GM18505 (cell line): Measurements from ENCODE around the gene THPO.

Source experiments
- ATAC-seq: cut with Tn5 transposase; IDR thresholded peaks from one replicate; pipeline ENCODE4 v1.9.1; 2021; ENCODE audit not compliant: unreplicated experiment
- POLR2A ChIP-seq: IDR thresholded peaks from 4 replicates; pipeline ENCODE4 v1.6.1; 2011; ENCODE audit warnings: borderline replicate concordance; ENCODE audit not compliant: insufficient read depth, insufficient read length; ENCODE audit errors: extremely low read depth

The THPO gene

DNA sequence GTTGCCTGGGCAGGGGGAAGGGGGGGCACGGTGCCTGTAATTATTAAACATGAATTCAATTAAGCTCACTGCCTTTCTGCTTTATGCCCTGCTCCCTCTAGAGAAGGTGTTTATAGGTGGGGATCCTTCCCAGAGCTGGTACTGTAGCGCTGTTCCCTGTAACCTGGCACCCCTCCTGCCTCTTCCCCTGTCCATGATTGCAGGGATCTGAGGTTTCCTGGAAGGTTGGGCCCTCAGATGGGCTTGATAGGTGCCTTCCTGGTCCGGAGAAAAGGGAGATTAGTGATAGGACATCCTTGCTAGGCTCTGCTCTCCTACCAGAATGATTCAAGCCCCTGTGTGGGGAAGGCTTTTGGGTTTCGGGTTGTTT is 42.7 kb downstream of the THPO start:
- no peak for TF ChIP-seq POLR2A
- ATAC-seq: no peak

DNA sequence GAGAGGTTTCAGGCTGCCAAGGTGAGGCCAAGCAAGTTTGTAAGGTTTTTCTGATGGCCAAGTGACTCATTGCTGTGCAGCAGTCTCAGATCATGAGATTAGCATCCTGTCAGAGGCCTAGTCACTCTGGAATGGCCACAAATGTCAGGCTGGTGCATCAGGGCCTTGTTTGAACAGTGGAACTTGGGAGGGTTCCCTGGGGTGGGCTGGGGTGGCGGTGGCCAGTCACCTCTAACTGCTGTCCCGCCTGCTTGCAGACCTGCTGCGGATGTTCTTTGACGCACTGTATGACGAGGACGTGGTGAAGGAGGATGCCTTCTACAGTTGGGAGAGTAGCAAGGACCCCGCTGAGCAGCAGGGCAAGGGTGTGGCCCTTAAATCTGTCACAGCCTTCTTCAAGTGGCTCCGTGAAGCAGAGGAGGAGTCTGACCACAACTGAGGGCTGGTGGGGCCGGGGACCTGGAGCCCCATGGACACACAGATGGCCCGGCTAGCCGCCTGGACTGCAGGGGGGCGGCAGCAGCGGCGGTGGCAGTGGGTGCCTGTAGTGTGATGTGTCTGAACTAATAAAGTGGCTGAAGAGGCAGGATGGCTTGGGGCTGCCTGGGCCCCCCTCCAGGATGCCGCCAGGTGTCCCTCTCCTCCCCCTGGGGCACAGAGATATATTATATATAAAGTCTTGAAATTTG is 43.4 kb downstream of the THPO start:
- no peak for TF ChIP-seq POLR2A

DNA sequence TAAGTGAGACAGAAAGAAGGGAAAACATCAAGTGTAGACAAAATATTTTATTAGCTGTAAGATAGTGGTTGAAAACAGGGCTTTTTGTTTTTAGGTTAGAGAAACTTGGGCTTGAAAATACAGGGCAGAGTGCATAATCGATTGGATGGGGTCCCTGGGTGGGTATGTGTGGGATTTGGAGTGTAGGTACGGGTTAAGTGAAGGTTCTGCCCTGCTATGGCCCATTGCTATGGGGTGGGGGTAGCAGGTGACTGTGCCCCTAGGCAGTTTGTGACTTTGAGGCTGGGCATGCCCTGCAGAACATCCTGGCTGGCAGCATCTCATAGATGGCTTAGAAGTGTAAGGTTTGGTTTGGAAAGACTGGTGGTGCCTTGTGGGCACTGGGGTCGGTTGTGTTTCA is 44.3 kb downstream of the THPO start:
- no peak for ATAC-seq
- TF ChIP-seq POLR2A: no peak

More for the DNA sequence above, 43.4 kb downstream of the THPO start:
- ATAC-seq: no peak

DNA sequence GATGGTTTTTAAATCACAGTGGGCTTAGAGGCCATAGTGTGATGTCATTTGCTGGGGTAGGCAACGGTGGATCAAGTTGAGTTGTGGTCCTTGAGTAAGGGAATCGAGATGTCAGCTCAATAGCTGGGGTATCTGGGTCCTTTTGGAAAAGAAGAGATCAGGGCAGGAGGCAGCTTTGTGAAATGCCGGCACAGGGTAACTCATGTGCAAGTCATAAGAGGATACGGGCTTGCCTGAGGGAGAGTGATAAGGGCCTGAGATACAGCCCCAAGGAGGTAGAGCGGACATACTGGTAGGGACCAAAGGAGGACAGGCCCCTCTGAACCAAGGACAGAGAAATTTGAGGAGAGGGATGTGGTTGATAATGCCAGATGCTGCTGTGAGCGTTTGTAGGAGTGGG is 44.8 kb downstream of the THPO start:
- TF ChIP-seq POLR2A: no peak
- no peak for ATAC-seq

DNA sequence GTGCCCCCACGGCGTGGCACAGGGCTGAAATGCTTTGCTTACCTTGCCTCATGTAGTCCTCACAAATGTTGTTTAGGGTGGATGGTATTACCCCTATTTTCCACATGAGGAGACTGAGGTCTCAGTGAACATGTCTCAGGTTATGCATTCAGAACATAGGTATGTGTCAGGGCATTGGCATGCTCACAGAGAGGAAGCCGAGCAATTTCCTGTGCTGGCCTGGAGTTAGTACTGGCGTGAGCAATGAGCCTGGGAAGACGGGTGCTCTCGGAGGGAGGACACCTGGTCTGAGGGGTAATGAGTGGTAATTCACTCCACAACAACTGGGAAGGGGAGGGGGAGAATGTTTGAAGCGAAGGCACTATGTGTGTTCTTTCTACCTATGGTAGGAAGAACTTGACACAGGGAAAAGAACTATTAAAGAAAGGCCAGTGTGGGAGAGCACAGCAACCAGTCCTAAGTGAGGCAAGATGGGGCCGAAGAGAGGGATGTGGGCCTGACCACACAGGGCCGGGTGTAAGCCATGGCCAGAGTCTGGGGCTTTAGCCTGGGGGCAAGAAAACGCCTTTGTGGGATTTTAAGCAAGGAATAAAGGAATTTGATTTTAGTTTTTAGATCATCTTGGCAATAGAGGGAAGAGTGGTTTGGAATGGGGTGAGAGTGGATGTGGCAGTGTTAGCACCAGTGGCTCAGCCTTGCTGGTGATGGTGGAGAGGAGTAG is 45.5 kb downstream of the THPO start:
- TF ChIP-seq POLR2A: no peak
- no peak for ATAC-seq

DNA sequence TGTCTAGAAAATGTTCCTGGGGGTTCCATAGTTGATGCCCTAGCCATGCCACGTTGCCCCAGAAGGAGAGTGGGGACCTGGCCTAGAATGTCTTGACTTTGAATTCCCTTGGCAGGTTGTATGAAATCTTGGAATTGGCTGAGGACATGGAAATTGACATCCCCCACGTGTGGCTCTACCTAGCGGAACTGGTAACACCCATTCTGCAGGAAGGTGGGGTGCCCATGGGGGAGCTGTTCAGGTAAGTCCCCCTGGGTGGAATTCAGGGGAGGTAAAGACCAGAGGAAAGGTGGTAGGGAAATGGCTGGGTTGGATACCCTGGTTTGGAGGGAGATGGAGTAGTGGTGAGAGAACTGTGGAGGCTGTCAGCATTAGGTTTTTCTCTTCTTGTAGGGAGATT is 49.5 kb downstream of the THPO start:
- TF ChIP-seq POLR2A: no peak

DNA sequence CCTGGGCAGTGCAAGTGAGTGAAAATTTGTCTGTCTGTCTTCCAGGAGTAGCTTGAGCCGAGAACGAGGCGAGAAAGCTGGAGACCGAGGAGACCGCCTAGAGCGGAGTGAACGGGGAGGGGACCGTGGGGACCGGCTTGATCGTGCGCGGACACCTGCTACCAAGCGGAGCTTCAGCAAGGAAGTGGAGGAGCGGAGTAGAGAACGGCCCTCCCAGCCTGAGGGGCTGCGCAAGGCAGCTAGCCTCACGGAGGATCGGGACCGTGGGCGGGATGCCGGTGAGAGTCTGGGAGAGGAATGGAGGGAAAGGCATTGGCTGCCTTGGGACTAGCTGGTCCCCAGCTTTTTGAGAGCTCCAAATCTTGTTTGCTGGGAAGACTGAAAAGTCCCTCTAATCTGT is 50.8 kb downstream of the THPO start:
- no peak for ATAC-seq
- TF ChIP-seq POLR2A: no peak

More for the DNA sequence above, 49.5 kb downstream of the THPO start:
- no peak for ATAC-seq

DNA sequence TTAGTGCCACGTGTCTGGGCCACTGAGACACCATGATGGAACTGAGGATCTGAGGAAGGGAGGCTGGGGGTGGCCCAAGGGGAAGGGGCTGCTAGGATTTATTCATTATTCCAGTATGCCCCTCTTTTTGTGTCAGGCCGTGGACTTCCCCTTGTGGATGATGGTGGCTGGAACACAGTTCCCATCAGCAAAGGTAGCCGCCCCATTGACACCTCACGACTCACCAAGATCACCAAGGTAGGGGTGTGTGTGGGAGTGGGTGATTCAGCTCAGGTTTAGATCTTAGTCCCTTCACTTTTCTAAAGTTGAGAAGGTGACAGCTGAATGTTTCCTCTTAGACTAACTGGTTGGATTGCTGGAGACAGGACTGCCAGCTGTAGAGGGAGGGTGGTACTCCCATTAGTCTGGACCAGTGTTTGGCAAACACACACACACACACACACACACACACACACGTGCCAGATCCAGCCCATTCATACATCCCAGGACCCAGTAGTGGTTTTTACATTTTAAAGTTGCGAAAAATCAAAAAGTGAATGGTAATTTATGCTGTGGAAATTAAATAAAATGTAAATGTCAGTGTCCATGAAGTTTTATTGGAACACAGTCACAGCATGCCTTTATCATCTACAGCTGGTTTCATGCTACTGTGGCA is 52.2 kb downstream of the THPO start:
- TF ChIP-seq POLR2A: no peak
- no peak for ATAC-seq

DNA sequence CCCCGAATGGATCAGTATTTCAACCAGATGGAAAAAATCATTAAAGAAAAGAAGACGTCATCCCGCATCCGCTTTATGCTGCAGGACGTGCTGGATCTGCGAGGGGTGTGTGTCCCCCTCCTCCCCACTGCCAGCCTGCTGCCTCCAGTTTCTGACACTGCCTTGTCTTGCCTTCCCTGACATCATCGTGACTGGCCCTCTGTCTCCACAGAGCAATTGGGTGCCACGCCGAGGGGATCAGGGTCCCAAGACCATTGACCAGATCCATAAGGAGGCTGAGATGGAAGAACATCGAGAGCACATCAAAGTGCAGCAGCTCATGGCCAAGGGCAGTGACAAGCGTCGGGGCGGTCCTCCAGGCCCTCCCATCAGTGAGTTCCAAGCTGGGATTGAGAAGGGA is 52.7 kb downstream of the THPO start:
- ATAC-seq: no peak

DNA sequence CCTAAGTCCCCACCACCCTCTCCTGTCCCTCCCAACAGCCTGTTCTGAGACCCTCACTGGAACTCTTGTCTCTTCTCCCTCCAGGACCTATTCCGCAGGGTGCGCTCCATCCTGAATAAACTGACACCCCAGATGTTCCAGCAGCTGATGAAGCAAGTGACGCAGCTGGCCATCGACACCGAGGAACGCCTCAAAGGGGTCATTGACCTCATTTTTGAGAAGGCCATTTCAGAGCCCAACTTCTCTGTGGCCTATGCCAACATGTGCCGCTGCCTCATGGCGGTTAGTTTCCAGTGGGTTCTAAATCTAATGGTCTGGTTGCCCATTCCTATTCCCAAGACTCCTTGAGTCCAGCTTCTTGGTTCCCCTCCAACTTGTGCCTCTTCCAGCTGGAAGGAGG is 54.3 kb downstream of the THPO start:
- no peak for ATAC-seq

More for the DNA sequence above, 52.7 kb downstream of the THPO start:
- TF ChIP-seq POLR2A: no peak

DNA sequence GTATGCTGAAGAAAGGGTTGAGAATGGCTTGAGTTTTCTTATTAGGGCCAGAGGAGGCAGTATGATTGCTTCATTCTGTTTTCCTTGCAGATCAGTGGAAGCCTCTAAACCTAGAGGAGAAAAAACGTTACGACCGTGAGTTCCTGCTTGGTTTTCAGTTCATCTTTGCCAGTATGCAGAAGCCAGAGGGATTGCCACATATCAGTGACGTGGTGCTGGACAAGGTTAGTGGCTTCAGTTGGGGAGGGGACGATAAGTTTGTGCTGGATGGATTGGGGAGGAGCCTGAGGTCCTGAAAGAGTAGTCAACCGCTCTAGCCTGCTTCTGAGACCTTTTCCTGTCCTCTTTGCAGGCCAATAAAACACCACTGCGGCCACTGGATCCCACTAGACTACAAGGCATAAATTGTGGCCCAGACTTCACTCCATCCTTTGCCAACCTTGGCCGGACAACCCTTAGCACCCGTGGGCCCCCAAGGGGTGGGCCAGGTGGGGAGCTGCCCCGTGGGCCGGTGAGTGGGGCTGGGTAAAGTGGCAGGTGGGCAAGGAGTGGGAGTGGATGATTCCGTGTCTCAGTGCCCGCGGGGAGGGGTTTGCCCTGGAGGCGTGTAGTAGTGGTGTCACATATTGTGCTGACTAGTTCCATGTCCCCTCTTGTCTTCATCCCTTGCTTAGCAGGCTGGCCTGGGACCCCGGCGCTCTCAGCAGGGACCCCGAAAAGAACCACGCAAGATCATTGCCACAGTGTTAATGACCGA is 55.1 kb downstream of the THPO start:
- no peak for ATAC-seq
- TF ChIP-seq POLR2A: no peak

More for the DNA sequence above, 54.3 kb downstream of the THPO start:
- TF ChIP-seq POLR2A: no peak
